GM19468 (cell line): ENCODE measurements around the gene TBXAS1.

Experiments
- ATAC-seq: cut with Tn5 transposase; IDR thresholded peaks from one replicate; pipeline ENCODE4 v1.9.1; 2021; ENCODE audit warnings: mild to moderate bottlenecking, moderate library complexity, moderate number of reproducible peaks; ENCODE audit not compliant: unreplicated experiment; ENCODE audit errors: extremely low read depth

Gene TBXAS1

DNA sequence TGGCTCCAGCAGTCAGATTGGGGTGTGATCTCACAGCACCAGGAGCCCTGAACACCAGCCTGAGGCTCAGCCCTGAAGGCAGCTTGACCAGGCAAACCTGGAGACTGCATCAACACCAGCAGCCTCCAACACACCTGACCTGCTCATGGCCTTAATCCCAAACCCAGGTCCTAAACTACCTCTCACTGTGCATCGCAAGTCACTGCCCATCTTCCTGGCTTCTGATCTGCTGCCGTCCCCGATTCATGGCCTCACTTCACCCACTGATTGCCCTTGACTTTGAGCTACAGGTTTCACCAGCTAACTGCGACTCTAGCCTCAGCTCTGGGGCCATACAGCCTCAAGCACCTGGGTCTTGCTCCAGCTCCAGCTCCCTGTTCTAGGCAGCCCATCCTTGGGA lies 184.6 kb downstream of the TBXAS1 start:
- no peak for ATAC-seq

GRCh38 chr7:140014123-140014522 lies 185.1 kb downstream of the TBXAS1 start:
- no peak for ATAC-seq

DNA sequence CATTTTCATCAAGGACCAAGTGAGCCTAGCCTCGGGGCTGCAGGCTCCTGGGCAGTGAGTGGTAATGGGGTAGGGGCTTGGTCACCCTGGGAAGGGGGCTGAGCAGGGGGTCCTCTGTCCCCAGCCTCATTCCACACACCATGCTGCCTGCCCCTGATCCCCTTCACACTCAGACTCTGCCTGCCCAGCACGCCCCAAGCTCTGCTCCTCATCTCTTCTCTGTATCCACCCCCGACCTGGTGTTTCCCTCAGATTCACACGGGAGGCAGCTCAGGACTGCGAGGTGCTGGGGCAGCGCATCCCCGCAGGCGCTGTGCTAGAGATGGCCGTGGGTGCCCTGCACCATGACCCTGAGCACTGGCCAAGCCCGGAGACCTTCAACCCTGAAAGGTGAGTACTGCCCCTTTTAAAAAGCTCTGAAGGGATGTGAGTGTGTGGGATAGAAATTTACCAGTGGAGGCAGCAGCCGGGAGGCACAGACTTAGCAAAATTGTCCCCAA lies 186.5 kb downstream of the TBXAS1 start:
- no peak for ATAC-seq

DNA sequence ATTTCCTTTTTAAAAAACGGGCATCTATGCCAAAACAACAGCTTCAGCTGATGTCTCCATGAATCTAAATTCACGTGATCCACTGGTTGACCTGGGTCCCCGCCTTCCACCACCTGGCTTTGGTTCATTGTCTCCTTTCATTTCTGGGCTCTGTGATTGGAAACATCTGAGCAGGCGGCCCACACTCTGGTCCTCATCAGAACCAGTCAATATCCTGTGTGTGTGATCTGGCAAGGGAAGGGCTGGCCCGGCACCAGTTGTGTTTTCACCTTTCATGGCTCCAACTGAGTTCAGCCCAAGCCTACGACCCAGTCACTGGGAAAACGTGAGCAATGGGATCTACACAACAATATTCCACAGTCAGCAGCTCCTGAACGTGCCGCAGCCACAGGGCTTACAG lies 187.5 kb downstream of the TBXAS1 start:
- no peak for ATAC-seq

DNA sequence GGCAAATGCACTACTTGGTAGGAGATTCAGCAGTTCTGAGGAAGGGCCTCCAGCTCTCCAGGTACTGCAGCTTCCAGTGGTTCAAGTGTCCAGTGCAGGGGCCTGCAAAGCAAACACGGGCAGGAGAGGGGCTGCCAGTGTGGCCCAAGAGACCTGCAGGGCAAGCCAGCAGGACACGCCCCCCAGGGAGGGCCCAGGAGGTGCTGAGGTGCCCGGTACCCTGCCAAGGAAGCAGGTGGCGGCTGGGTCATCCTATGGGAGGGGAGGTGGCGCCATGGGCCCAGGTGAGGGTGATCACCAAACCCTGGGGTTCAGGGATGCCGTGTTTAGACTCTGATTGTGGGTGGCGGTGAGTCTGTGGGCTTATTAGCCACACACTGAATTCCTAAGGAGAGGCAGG lies 188.0 kb downstream of the TBXAS1 start:
- no peak for ATAC-seq

GRCh38 chr7:140017543-140017942 lies 188.5 kb downstream of the TBXAS1 start:
- no peak for ATAC-seq

- ATAC-seq: no peak
Measured at GRCh38 chr7:140018125-140019043, 189.3 kb downstream of the TBXAS1 start.

- no peak for ATAC-seq
Measured at GRCh38 chr7:140019172-140019571, 190.1 kb downstream of the TBXAS1 start.

- ATAC-seq: no peak
Measured at GRCh38 chr7:140019606-140020005, 190.5 kb downstream of the TBXAS1 start.

DNA sequence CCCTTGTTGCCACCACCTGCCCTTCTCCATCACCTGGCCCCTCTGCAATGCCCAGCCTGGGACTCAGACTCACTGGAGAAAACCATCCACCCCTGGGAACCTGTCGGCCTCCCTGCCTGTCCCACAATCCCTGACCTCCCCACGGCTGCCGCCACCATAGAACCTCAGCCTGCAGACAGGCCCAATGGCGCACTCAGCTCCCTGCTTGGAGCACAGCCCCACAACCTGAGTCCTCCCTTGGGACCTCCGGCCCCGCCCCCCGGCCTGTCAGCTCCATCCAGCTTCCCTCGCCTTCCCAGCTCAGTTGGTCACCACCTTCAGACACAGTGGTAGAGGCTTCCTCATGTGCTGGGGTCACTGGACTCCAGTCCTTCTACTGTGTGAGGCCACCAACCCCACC lies 192.5 kb downstream of the TBXAS1 start:
- ATAC-seq: no peak

DNA sequence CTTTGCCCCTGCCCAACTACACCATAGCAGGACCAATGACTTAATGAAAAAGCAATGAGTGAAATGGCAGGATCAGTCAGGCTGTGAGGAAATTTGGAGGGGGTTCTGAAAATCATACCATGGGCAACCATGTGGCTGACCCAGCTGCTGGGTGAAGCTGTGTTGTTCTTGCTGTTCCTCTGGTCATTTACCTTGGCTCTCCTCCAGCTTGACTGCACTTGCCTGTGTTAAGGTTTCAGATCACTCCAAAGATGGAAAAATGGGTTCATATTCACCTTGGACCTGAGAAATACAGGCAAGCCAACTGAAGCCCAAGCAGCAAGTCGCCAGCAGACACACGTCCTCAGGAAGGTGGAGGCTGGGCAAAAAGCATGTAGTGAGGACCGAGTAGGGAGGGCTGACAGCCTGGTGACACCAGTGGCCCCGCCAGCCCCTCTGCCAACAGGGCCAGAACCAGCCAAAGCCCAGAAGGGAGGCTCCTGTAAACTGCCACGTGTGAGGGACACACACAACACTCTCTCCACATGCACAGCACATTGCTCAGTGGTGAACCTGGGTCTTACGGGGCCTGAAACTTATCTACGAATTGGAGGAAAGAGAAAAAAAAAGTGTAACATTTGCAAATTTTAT lies 193.6 kb downstream of the TBXAS1 start:
- ATAC-seq: no peak

DNA sequence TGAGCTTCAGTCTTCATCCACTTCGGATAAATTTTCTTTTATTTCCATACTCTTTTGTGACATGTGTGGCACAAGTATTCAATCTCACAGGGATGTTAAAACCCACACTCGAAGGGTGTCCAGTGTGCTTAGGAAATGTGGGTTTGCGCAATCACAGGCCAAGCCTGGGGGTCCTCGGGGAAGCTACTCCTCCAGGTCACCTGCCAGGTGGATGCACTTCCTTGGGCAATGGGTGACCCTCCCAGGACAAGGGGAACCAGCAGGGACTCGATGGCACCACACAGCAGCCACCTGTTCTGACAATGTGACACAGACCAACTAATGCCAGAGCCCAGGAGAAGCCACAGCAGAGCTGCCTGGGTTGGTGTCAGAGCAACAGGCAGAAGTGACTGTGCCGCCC lies 194.7 kb downstream of the TBXAS1 start:
- ATAC-seq: no peak

- no peak for ATAC-seq
Measured at GRCh38 chr7:140024585-140024984, 195.5 kb downstream of the TBXAS1 start.

DNA sequence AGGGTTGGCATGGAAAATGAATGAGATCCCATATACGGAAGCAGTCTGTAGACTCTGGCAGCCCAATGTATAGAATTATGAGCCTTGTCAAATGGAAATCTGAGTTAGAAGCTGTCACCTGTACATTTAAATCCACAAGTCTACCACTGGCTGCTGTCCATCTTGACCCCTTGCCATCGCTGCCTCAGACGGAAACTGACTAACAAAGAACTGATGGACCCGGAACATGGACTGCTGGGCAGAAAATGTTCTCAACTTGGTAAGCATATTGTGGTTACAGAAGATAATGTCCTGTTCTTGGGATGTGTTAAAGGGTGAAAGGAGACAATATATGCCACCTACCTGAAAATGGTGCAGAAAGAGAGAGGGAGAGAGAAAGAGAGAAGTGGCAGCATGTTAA lies 196.2 kb downstream of the TBXAS1 start:
- no peak for ATAC-seq

GRCh38 chr7:140025814-140026433 lies 196.9 kb downstream of the TBXAS1 start:
- ATAC-seq: no peak

DNA sequence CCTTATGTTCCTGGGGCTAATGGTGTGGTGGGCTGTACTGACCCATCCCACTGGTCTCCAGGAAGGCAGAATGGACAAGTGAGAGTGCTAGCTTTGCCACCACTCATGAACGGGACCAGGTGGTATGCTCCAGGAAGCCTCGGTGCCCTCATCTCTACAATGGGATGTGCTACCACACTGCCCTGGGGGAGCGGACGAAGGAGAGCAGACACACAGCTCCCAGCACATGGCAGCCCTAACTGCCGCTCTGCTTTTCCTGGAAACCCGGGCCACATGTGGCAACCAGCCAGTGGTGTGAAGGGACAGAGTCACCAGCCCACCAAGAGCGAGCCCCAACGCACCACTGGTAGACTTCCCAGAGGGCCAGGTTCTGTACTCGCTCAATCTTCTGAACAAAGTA lies 197.9 kb downstream of the TBXAS1 start:
- no peak for ATAC-seq

DNA sequence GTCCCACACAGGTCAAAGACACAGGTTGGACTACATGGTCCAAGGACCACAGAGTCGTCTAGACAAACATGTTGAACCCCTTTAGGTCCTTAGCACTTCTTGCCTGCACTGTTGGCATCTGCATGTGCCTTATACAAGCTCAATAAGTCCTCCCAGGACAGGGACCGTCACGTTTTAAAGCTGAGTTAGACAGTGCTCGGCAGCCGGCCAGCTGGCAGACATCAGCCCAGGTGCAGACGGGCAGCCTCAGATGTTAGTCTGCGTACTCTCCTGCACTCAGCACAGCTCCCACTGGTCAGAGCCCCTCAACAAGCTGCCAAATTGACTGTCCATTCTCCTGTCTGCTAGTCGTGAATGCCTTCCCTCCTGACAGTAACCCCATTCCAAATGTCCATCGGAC lies 198.8 kb downstream of the TBXAS1 start:
- ATAC-seq: no peak

- ATAC-seq: no peak
Measured at GRCh38 chr7:140028311-140028710, 199.2 kb downstream of the TBXAS1 start.

- ATAC-seq: no peak
Measured at GRCh38 chr7:140029072-140029471, 200.0 kb downstream of the TBXAS1 start.

DNA sequence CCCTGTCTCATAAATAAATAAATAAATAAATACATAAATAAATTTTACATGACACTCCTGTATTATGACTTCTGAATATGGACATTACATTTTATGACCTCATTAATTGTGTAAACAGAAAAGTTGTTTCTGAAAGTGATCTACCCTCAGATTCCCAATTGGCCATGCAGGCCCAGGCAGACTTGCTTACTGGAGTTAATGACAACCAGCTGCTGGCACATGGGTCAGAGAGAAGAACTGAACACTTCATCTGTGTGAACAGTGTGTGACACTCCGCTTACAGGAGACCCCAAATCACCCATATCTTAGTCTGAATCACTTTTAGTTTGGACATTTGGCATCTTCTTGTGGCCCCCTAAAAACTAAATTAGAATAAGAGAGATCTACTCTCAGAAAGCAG lies 202.3 kb downstream of the TBXAS1 start:
- no peak for ATAC-seq

GRCh38 chr7:140033036-140033435 lies 204.0 kb downstream of the TBXAS1 start:
- no peak for ATAC-seq
